Body of pancreas (tissue), 4 donors: Measurements from ENCODE around the gene DYNLT4.

Experiments used
- CTCF ChIP-seq, 7 experiments: fragments of 450-650 bp in 4 of 7; fragments of 200-600 bp in 3 of 7; sonication (generic) in 3 of 7; IDR thresholded peaks; one replicate each; pipeline ENCODE4 v1.5.1; 2016 to 2019; ENCODE audit warnings: antibody characterized with exemption in 7 of 7
- POLR2A ChIP-seq, 3 donors: fragments of 450-650 bp; IDR thresholded peaks; one replicate each; pipeline ENCODE4 v1.6.1; 2016; ENCODE audit warnings: antibody characterized with exemption in 3 of 3, mild to moderate bottlenecking in 2 of 3

DNA sequence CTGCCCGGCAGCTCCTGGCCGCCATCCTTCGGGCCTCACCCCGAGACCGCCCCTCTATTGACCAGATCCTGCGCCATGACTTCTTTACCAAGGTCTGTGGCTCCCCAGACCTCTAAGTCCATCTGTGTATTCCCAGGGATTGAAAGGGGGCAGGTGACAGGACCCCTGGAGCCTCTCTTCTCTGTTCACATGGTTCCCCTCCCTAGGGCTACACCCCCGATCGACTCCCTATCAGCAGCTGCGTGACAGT is 4.2 kb downstream of the DYNLT4 start:
- TF ChIP-seq CTCF (IDR thresholded peaks at IDR 0.05) (no peak), POLR2A (IDR thresholded peaks at IDR 0.05) (no peak)
